Measurements from ENCODE around the gene PLPPR3.

PLPPR3 gene, protein sequence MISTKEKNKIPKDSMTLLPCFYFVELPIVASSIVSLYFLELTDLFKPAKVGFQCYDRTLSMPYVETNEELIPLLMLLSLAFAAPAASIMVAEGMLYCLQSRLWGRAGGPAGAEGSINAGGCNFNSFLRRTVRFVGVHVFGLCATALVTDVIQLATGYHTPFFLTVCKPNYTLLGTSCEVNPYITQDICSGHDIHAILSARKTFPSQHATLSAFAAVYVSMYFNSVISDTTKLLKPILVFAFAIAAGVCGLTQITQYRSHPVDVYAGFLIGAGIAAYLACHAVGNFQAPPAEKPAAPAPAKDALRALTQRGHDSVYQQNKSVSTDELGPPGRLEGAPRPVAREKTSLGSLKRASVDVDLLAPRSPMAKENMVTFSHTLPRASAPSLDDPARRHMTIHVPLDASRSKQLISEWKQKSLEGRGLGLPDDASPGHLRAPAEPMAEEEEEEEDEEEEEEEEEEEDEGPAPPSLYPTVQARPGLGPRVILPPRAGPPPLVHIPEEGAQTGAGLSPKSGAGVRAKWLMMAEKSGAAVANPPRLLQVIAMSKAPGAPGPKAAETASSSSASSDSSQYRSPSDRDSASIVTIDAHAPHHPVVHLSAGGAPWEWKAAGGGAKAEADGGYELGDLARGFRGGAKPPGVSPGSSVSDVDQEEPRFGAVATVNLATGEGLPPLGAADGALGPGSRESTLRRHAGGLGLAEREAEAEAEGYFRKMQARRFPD

DNA sequence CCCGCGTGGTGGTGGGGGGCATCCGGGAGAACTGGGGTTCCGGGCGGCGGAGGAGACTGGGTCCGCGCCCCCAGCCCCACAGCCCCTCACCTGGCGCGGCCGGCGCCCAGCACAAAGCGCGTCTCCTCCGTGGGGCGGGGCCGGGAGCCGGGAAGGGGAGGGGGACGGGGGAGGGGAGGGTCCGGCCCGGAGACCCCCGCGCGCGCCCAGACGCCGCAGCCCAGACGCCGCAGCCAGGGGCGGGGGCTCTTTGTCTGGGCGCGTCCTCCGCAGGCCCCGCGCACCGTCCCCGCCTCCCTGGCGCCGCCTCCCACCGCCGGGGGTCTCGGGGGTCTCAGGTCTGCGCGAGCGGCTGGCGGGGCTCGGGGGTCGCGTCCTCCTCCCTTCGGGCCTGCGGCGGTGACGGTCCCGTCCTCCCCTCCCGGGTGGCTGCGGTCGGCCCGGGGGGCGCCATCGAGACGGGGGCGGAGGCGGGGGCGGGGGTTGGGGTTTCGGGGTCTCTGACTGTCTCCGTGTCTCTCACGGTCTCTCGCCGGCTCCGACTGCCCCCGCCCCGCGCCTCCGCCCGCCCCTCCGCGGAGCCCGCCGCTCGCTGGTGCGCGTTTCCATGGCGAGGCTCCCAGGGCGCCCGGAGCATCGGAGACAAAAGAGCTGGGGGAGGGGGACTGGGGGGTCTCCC is at the start of gene PLPPR3:
PLPPR3 (minus strand) TSS at position 131 of the 679 bp plus-strand sequence. CDS start 396 bp downstream, outside the sequence.
- TF ChIP-seq, protein P1, sequence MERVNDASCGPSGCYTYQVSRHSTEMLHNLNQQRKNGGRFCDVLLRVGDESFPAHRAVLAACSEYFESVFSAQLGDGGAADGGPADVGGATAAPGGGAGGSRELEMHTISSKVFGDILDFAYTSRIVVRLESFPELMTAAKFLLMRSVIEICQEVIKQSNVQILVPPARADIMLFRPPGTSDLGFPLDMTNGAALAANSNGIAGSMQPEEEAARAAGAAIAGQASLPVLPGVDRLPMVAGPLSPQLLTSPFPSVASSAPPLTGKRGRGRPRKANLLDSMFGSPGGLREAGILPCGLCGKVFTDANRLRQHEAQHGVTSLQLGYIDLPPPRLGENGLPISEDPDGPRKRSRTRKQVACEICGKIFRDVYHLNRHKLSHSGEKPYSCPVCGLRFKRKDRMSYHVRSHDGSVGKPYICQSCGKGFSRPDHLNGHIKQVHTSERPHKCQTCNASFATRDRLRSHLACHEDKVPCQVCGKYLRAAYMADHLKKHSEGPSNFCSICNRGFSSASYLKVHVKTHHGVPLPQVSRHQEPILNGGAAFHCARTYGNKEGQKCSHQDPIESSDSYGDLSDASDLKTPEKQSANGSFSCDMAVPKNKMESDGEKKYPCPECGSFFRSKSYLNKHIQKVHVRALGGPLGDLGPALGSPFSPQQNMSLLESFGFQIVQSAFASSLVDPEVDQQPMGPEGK (CRISPR knock-in tag; IDR thresholded peaks at IDR 0.05; ENCODE audit: borderline replicate concordance): no peak
- no peak for TF ChIP-seq ISL1 (CRISPR knock-in tag; IDR thresholded peaks at IDR 0.05)
- TF ChIP-seq BACH2 (CRISPR knock-in tag; IDR thresholded peaks at IDR 0.05; ENCODE audit: borderline replicate concordance): no peak
- TF ChIP-seq, protein P2, sequence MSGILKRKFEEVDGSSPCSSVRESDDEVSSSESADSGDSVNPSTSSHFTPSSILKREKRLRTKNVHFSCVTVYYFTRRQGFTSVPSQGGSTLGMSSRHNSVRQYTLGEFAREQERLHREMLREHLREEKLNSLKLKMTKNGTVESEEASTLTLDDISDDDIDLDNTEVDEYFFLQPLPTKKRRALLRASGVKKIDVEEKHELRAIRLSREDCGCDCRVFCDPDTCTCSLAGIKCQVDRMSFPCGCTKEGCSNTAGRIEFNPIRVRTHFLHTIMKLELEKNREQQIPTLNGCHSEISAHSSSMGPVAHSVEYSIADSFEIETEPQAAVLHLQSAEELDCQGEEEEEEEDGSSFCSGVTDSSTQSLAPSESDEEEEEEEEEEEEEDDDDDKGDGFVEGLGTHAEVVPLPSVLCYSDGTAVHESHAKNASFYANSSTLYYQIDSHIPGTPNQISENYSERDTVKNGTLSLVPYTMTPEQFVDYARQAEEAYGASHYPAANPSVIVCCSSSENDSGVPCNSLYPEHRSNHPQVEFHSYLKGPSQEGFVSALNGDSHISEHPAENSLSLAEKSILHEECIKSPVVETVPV (CRISPR knock-in tag; IDR thresholded peaks at IDR 0.05): no peak
- no peak for TF ChIP-seq ZNF8 (CRISPR knock-in tag; IDR thresholded peaks at IDR 0.05)
- no peak for TF ChIP-seq ZC3H10 (CRISPR knock-in tag; IDR thresholded peaks at IDR 0.05)
- no peak for ATAC-seq

DNA sequence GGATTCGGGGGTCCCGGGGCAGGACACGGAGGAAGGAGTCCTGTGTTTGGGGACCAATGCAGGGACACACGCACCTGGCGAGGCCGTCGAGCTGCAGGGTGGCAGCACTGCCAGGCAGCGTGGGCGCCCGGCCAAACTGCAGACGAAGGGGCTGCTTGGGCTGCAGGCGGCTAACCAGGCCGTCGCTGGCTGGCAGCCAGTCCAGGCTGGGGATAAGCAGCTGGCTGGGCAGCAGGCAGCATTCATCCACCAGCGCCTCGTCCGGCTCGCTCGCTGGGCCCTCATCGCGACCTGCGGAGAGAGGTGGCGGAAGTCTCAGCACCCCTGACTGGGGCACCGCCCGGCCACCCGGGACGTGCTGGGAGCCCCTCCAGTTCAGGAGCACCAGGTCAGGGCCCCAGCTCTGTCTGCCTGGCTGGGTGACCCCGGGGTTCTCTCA is 49.2 kb upstream of the PLPPR3 start:
- no peak for TF ChIP-seq ZC3H10 (CRISPR knock-in tag; IDR thresholded peaks at IDR 0.05)
- no peak; the same call in 2 of the 3 replicates for ATAC-seq

- ATAC-seq: no peak
- TF ChIP-seq ZNF8 (CRISPR knock-in tag; IDR thresholded peaks at IDR 0.05): no peak
- TF ChIP-seq GLIS3 (CRISPR knock-in tag; IDR thresholded peaks at IDR 0.05): no peak
- no peak for TF ChIP-seq ESRRG (CRISPR knock-in tag; IDR thresholded peaks at IDR 0.05)
- TF ChIP-seq ZNF70 (CRISPR knock-in tag; IDR thresholded peaks at IDR 0.05): no peak
- TF ChIP-seq SNAI2 (CRISPR knock-in tag; IDR thresholded peaks at IDR 0.05): no peak
- TF ChIP-seq, protein P1 (CRISPR knock-in tag; IDR thresholded peaks at IDR 0.05; ENCODE audit: borderline replicate concordance): no peak
- no peak for TF ChIP-seq OSR1 (CRISPR knock-in tag; IDR thresholded peaks at IDR 0.05)
- TF ChIP-seq, protein P3, sequence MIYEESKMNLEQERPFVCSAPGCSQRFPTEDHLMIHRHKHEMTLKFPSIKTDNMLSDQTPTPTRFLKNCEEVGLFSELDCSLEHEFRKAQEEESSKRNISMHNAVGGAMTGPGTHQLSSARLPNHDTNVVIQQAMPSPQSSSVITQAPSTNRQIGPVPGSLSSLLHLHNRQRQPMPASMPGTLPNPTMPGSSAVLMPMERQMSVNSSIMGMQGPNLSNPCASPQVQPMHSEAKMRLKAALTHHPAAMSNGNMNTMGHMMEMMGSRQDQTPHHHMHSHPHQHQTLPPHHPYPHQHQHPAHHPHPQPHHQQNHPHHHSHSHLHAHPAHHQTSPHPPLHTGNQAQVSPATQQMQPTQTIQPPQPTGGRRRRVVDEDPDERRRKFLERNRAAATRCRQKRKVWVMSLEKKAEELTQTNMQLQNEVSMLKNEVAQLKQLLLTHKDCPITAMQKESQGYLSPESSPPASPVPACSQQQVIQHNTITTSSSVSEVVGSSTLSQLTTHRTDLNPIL (CRISPR knock-in tag; IDR thresholded peaks at IDR 0.05; ENCODE audit: low read depth): no peak
- TF ChIP-seq, protein P2 (CRISPR knock-in tag; IDR thresholded peaks at IDR 0.05): no peak
- TF ChIP-seq, protein P4, sequence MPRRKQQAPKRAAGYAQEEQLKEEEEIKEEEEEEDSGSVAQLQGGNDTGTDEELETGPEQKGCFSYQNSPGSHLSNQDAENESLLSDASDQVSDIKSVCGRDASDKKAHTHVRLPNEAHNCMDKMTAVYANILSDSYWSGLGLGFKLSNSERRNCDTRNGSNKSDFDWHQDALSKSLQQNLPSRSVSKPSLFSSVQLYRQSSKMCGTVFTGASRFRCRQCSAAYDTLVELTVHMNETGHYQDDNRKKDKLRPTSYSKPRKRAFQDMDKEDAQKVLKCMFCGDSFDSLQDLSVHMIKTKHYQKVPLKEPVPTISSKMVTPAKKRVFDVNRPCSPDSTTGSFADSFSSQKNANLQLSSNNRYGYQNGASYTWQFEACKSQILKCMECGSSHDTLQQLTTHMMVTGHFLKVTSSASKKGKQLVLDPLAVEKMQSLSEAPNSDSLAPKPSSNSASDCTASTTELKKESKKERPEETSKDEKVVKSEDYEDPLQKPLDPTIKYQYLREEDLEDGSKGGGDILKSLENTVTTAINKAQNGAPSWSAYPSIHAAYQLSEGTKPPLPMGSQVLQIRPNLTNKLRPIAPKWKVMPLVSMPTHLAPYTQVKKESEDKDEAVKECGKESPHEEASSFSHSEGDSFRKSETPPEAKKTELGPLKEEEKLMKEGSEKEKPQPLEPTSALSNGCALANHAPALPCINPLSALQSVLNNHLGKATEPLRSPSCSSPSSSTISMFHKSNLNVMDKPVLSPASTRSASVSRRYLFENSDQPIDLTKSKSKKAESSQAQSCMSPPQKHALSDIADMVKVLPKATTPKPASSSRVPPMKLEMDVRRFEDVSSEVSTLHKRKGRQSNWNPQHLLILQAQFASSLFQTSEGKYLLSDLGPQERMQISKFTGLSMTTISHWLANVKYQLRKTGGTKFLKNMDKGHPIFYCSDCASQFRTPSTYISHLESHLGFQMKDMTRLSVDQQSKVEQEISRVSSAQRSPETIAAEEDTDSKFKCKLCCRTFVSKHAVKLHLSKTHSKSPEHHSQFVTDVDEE (CRISPR knock-in tag; IDR thresholded peaks at IDR 0.05): no peak
- TF ChIP-seq RARB (CRISPR knock-in tag; IDR thresholded peaks at IDR 0.05): no peak
- TF ChIP-seq POU6F1 (CRISPR knock-in tag; IDR thresholded peaks at IDR 0.05; ENCODE audit: borderline replicate concordance, low read depth): no peak
These were observed 48.6 kb upstream of the PLPPR3 start for GRCh38 chr19:870314-870713.

Measured in SK-N-SH treated with all-trans-retinoic acid at 6 μM for 48 hours (cell line).